ENCODE results near the gene CCR6.

DNA sequence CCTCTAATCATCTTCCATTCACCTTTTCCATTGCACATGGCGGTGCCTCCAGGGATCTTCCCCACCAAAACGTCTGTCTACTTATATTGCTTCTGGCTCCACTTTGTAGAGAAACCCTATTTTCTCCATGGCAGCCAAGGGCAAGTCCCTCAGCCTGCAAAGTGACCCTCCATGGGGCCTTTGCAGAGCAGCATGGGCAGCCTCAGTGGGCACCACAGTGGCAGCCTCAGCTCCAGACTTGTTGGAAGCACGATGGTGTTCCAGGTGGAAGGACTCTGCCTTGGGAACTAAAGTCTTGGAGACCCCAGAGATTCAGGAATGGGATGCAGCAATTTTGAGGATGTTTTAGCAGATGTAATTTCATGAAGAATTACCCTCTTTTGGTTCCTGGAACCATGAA is 18.5 kb upstream of the CCR6 start:
- TF ChIP-seq CTCF (IDR thresholded peaks at IDR 0.05) (no peak), POLR2A (IDR thresholded peaks at IDR 0.05) (no peak), POLR2AphosphoS5 (IDR thresholded peaks at IDR 0.05) (no peak), EP300 (IDR thresholded peaks at IDR 0.05) (no peak)
